ENCODE results near the gene CCDC3.
A peak's percentile ranks its signal among the peaks of the same experiment; 100 is the strongest.

CCDC3 gene

GRCh38 chr10:12854988-12855387 is 146.5 kb downstream of the CCDC3 start:
- Histone ChIP-seq H3K4me3 (no peak overlapping the region), H3K27ac (no peak overlapping the region)

GRCh38 chr10:12852687-12853086 is 148.8 kb downstream of the CCDC3 start:
- H3K4me3 ChIP-seq, result no peak overlapping the region
- no peak overlapping the region for H3K27ac ChIP-seq

DNA sequence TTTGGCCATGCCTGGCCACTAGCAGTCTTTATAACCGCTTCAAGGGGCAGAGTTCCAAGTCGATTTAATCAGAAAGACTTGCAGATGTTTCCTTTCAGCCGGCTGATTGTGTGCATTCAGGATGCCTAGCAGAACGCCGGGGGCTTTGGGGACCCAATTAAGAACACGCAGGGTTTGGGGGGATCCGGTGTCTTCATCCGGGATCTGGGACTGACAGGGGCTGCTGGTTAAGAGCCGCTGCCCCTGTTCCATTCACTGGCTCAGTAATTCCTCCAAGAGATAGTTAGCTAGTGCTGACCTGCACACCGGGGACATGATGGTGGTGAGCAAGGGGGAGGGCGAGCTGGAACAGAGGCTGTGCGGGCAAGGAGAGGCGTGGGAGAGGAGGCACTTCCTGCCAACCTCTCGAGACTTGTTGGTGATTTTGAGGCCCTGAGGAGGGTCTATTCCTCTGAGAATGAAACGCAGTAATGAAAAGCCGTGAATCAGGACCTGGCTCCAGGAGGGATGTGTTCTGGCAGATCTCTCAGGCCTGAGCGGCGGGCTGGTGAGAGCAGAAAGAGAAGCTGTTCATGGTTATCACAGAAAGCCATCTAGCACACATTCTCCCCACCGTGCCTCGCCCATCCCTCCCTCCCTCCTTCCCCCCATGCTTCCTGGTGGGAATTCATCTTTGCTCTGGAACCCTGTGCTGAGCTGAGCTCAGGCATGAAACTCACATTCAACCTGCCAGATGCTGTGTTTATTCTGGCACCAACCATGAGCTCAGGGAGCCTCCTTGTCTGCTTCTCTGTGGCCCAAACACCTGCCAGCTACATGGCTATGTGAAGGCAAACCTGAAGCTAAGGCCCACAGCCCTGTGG is 152.0 kb downstream of the CCDC3 start:
- peak overlapping the region in 11 of 21 experiments; percentile 0 to 83 (median 67) for H3K27ac ChIP-seq
- H3K4me3 ChIP-seq, result no peak overlapping the region

GRCh38 chr10:12848439-12849173 is 152.9 kb downstream of the CCDC3 start:
- Histone ChIP-seq H3K4me3 (no peak overlapping the region), H3K27ac (peak overlapping the region in 12 of 21 experiments; percentile 0 to 83 (median 66))

- H3K27ac ChIP-seq, result no peak overlapping the region
- H3K4me3 ChIP-seq, result no peak overlapping the region
These were observed 154.0 kb downstream of the CCDC3 start for GRCh38 chr10:12847361-12847975.

DNA sequence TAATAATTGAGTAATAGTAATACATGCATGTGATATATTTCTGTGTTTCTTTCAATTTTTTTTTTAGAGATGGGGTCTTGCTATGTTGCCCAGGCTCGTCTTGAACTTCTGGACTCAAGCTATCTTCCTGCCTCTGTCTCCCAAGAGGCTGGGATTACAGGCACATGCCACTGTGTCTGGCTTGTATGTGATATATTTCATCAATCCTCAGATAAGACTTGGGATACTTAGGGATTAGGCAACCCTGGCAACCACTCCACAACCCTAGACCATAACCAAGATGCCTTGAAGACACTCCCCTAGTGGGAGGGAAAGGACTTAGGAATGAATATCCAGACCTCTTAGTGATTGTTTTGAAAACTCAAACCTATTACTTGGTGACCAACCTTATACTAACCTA is 154.8 kb downstream of the CCDC3 start:
- Histone ChIP-seq H3K27ac (no peak overlapping the region), H3K4me3 (no peak overlapping the region)
